GM12878 (cell line): ENCODE data around the gene SOHLH2. TPM values are rescaled to one million over a fixed set of nuclear protein-coding genes. Genes with fewer than 3 reads are reported as not detected.

ENCODE experiments used
- ATAC-seq: fragments of 200-7000 bp; cut with Tn5 transposase; 3 replicates; pipeline ENCODE4 v1.9.1; 2020; ENCODE audit warnings: mild to moderate bottlenecking, moderate library complexity
- BruUV-seq: library from RNA; stranded (reverse); fragments of 400-500 nt; replicated peaks from 2 replicates; lab custom pipeline; 2021; lab: Mats Ljungman, UMichigan
- CTCF ChIA-PET: fragments of 300-600 bp; sonication (Branson Sonifier 250); formaldehyde crosslinking; extraction: SDS; loops from one replicate; lab custom pipeline; 2021; ENCODE audit warnings: inconsistent platforms; lab: Yijun Ruan, JAX
- POLR2A ChIA-PET: fragments of 350-600 bp; formaldehyde crosslinking; extraction: SDS; loops from one replicate; lab custom pipeline; 2021; ENCODE audit warnings: inconsistent platforms; lab: Charles Lee
- RAD21 ChIA-PET: fragments of 300-600 bp; sonication (Branson Sonifier 250); formaldehyde crosslinking; loops from one replicate; lab custom pipeline; 2023; ENCODE audit warnings: antibody characterized with exemption; ENCODE audit not compliant: unreplicated experiment; lab: Charles Lee
- SMC1A ChIA-PET: fragments of 300-600 bp; sonication (Branson Sonifier 250); formaldehyde crosslinking; loops from one replicate; lab custom pipeline; 2023; ENCODE audit not compliant: unreplicated experiment, uncharacterized antibody; lab: Charles Lee
- DNase-seq: peaks from one replicate; pipeline ENCODE4 v3.0.0-alpha.2; 2011; ENCODE audit warnings: low read depth, low spot score
- FAIRE-seq: peaks from 3 replicates; lab custom pipeline; 2011; peaks lifted over from hg19 to GRCh38; lab: Jason Lieb, UNC
- H2AFZ ChIP-seq: 2 replicates; pipeline ENCODE4 v1.6.0; 2011; ENCODE audit warnings: low read depth, low read length, control low read depth; ENCODE audit not compliant: control insufficient read depth
- H3K27ac ChIP-seq: 2 replicates; pipeline ENCODE4 v1.5.1; 2011; ENCODE audit warnings: control low read depth; ENCODE audit not compliant: control insufficient read depth, insufficient read depth
- H3K27me3 ChIP-seq, 2 experiments: replicated peaks in 1 of 2; 2 replicates each; pipeline versions ENCODE4 v1.6.0 to v1.6.1; 2011; ENCODE audit warnings: low read length in 1 of 2; ENCODE audit not compliant: control insufficient read depth in 2 of 2, insufficient read depth in 2 of 2
- H3K36me3 ChIP-seq, 2 experiments: 2 replicates each; pipeline ENCODE4 v1.5.1; 2011; ENCODE audit warnings: low read length in 1 of 2; ENCODE audit not compliant: control insufficient read depth in 2 of 2, insufficient read depth in 2 of 2
- H3K4me1 ChIP-seq: 2 replicates; pipeline ENCODE4 v1.6.1; 2011; ENCODE audit warnings: mild to moderate bottlenecking, low read length, moderate library complexity, mixed read lengths; ENCODE audit not compliant: control insufficient read depth, insufficient read depth
- H3K4me2 ChIP-seq: 2 replicates; pipeline ENCODE4 v1.6.0; 2011; ENCODE audit warnings: control low read depth; ENCODE audit not compliant: control insufficient read depth, insufficient read depth
- H3K4me3 ChIP-seq: fragments of 200-600 bp; sonication (generic); 2 replicates; pipeline ENCODE4 v1.5.1; 2016
- H3K79me2 ChIP-seq: 2 replicates; pipeline ENCODE4 v1.6.0; 2011; ENCODE audit warnings: low read length; ENCODE audit not compliant: control insufficient read depth, insufficient read depth
- H3K9ac ChIP-seq: 2 replicates; pipeline ENCODE4 v1.8.0; 2011; ENCODE audit warnings: low read length, control low read depth, mixed read lengths; ENCODE audit not compliant: control insufficient read depth, insufficient read depth
- H3K9me3 ChIP-seq: replicated peaks from 3 replicates; pipeline ENCODE4 v1.5.1; 2011; ENCODE audit warnings: mild to moderate bottlenecking, low read length; ENCODE audit not compliant: control insufficient read depth, insufficient read depth
- H4K20me1 ChIP-seq: 2 replicates; pipeline ENCODE4 v1.6.0; 2011; ENCODE audit not compliant: control insufficient read depth, insufficient read depth
- FOXK2 ChIP-seq: fragments of 450-650 bp; IDR thresholded peaks from 2 replicates; pipeline ENCODE4 v1.6.1; 2017; ENCODE audit warnings: mild to moderate bottlenecking, moderate library complexity
- HCFC1 ChIP-seq: fragments of 150-350 bp; IDR thresholded peaks from 2 replicates; pipeline ENCODE4 v1.6.1; 2014; ENCODE audit warnings: low read length
- MEF2A ChIP-seq: IDR thresholded peaks from 2 replicates; pipeline ENCODE4 v1.6.1; 2011; ENCODE audit warnings: low read depth, mild to moderate bottlenecking, low read length, moderate library complexity; ENCODE audit not compliant: insufficient read depth
- MYB ChIP-seq: fragments of 150-350 bp; IDR thresholded peaks from 2 replicates; pipeline ENCODE4 v1.6.1; 2014; ENCODE audit warnings: mild to moderate bottlenecking, low read depth, low read length, borderline replicate concordance
- SIX5 ChIP-seq: IDR thresholded peaks from 2 replicates; pipeline ENCODE4 v1.6.1; 2011; ENCODE audit warnings: mild to moderate bottlenecking, low read depth, low read length, moderate library complexity; ENCODE audit not compliant: severe bottlenecking
- SMC3 ChIP-seq: IDR thresholded peaks from 2 replicates; pipeline ENCODE4 v1.6.1; 2011; ENCODE audit warnings: low read length, improper control_type of control experiment, borderline replicate concordance
- TBL1XR1 ChIP-seq: IDR thresholded peaks from 2 replicates; pipeline ENCODE4 v1.6.1; 2012; ENCODE audit warnings: low read depth, low read length, improper control_type of control experiment
- ZNF207 ChIP-seq: fragments of 450-650 bp; IDR thresholded peaks from 2 replicates; pipeline ENCODE4 v1.6.1; 2014; ENCODE audit warnings: antibody characterized with exemption, mild to moderate bottlenecking, borderline replicate concordance
- WGBS: methylation state at CpG from one replicate; pipeline ENCODE4 v1.1.6; 2016; ENCODE audit warnings: low lambda C conversion rate; ENCODE audit not compliant: insufficient replicate concordance, insufficient coverage; ENCODE audit errors: missing lambda C conversion rate; 5-methylcytosine and 5-hydroxymethylcytosine counted together
- in situ Hi-C: fragments of 300-500 bp; cut with MboI; formaldehyde crosslinking; loops from 9 replicates; pipeline ENCODE4 v1.14.3; 2018; ENCODE audit warnings: mixed read lengths
- intact Hi-C: fragments of 100-400 bp; cut with micrococcal nuclease; formaldehyde crosslinking; loops from one replicate; pipeline ENCODE4 v1.14.2; 2022; ENCODE audit not compliant: unreplicated experiment
- polyA plus RNA-seq, 11 experiments: library from polyadenylated mRNA; depleted of rRNA in 4 of 11; unstranded in 6 of 11; stranded (reverse) in 5 of 11; fragments of >200 nt; fragmentation: Nextera tagmentation in 4 of 11; fragmentation: Illumina TruSeq in 1 of 11; extraction: Ambion mirVana in 4 of 11; extraction: Trizol in 1 of 11; gene quantifications; 1 replicate in 1 of 11; 2 replicates in 10 of 11; pipeline versions ENCODE4 v1.2.1 to v1.2.3, GENCODE V29; 2011 to 2016; ENCODE audit warnings: inconsistent platforms in 2 of 11, missing spikeins in 2 of 11, low read depth in 1 of 11
- total RNA-seq, 4 experiments: library from RNA; depleted of rRNA in 3 of 4; stranded (reverse); fragments of >200 nt in 3 of 4; fragmentation: Illumina TruSeq in 1 of 4; extraction: Trizol in 1 of 4; gene quantifications; 2 replicates each; pipeline versions ENCODE4 v1.2.1 to v1.2.3, GENCODE V29; 2013 to 2021
- TF ChIP-seq, protein P1 (sequence below): IDR thresholded peaks from 2 replicates; pipeline ENCODE4 v1.6.1; 2011; ENCODE audit warnings: borderline replicate concordance, low read depth, mild to moderate bottlenecking, moderate library complexity, mixed read lengths, low read length; ENCODE audit not compliant: insufficient read depth; ENCODE audit errors: extremely low read length

Gene SOHLH2
- total and polyA plus RNA-seq, 10 of the 15 experiments (the other 5 are each of a cell fraction or from before 2014, with no cell fraction given) = 2.4 TPM; not detected in 9

DNA sequence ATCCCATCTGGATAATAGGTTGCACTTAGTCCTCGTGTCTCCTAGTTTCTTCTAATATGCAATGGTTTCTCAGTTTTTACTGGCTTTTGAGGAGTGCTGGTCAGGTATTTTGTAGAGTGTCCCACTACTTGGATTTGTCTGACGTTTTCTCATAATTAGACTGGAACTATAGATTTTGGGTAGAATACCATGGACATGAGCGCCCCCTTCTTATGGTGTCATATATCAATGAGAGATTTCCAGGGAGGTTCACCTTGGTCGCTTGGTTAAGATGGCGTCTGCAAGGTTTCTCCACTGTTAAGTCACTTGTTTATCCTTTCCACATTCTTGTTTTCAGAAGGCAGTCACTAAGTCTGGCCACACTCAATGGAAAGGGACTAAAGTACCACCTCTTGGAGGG lies 6.7 kb downstream of the SOHLH2 start (continued):
- no peak for TF ChIP-seq SMC3

DNA sequence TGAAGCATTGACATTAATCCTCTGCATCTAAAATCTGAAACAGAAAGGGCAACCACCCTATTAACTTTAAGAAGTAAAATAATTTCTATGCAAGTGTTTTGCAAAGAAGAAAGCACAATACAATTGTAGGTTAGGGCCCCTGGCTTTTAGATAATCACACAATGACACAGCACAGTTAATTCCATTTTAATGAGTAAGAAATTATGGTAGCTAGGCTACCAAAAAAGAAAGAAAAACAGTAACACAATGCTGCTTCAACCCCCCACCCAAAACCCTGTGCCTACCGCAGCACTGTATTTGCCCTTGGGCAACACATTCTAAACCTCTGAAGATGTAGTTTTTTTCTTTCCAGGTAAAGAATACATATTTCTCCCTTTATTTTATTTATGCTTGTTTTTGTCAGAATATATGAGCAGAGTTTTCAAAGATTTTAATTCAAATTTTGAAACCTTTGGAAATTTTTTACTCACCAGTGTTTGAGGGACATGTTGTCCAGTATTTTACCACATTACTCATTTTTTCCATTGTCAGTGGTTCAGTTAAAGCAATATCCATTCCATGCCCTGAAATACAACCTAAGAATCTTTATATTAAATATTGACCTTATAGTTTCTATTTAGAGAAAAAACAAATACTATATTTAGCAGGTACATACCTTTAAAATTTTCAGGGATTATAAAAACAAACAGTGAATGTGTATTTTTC lies 21.1 kb downstream of the SOHLH2 start:
- DNase-seq (no peak), ATAC-seq (no peak), FAIRE-seq (no peak)
- TF ChIP-seq TBL1XR1 = no peak
- no peak for TF ChIP-seq ZNF207
- no peak for TF ChIP-seq FOXK2
- no peak for TF ChIP-seq MEF2A
- no peak for TF ChIP-seq SIX5
- TF ChIP-seq, protein P1, sequence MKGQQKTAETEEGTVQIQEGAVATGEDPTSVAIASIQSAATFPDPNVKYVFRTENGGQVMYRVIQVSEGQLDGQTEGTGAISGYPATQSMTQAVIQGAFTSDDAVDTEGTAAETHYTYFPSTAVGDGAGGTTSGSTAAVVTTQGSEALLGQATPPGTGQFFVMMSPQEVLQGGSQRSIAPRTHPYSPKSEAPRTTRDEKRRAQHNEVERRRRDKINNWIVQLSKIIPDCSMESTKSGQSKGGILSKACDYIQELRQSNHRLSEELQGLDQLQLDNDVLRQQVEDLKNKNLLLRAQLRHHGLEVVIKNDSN = no peak
- TF ChIP-seq MYB = no peak
- no peak for TF ChIP-seq HCFC1
- Histone ChIP-seq H3K4me3 (no peak overlapping the region), H3K79me2 (no peaks in the 10 kb centered on the region), H3K9me3 (no peaks in the 10 kb centered on the region), H3K9ac (no peak overlapping the region), H3K4me2 (no peak overlapping the region), H3K36me3 (no peaks in the 10 kb centered on the region), H3K27me3 (no peaks in the 10 kb centered on the region), H3K4me1 (no peaks in the 10 kb centered on the region), H2AFZ (no peak overlapping the region), H4K20me1 (no peaks in the 10 kb centered on the region), H3K27ac (no peak overlapping the region)
- WGBS = 100% methylated on average over 1 of the region's 1 CpG
- no TSS peak for BruUV-seq
- POLR2A ChIA-PET = no interaction called here
- SMC1A ChIA-PET = no interaction called here
- RAD21 ChIA-PET = no interaction called here
- intact Hi-C loops = no loop called here
- in situ Hi-C loops = no loop called here
- CTCF ChIA-PET = no interaction called here
